Ectodermal cell (in vitro differentiated cells): ENCODE results near the gene GUCY2D.

ENCODE experiments used
- H3K27ac ChIP-seq: 2 replicates; pipeline ENCODE4 v1.7.0; 2013; ENCODE audit warnings: mild to moderate bottlenecking, low read depth, low read length; ENCODE audit not compliant: insufficient read depth, poor library complexity, severe bottlenecking
- H3K27me3 ChIP-seq: 2 replicates; pipeline ENCODE4 v1.7.0; 2013; ENCODE audit warnings: mild to moderate bottlenecking, low read length; ENCODE audit not compliant: insufficient read depth, control insufficient read depth, poor library complexity, severe bottlenecking
- H3K36me3 ChIP-seq: one replicate; pipeline ENCODE4 v1.7.0; 2013; ENCODE audit warnings: low read length; ENCODE audit not compliant: control insufficient read depth, insufficient read depth
- H3K4me1 ChIP-seq: one replicate; pipeline ENCODE4 v1.7.0; 2013; ENCODE audit warnings: low read length; ENCODE audit not compliant: control insufficient read depth, insufficient read depth
- H3K4me3 ChIP-seq: 2 replicates; pipeline ENCODE4 v1.7.0; 2013; ENCODE audit warnings: low read depth, low read length, control low read depth; ENCODE audit not compliant: insufficient read depth
- H3K9me3 ChIP-seq: 2 replicates; pipeline ENCODE4 v1.7.0; 2013; ENCODE audit warnings: mild to moderate bottlenecking, low read length, moderate library complexity; ENCODE audit not compliant: control insufficient read depth
- WGBS, 2 experiments: methylation state at CpG; one replicate each; pipeline ENCODE4 v1.1.7; 2013; ENCODE audit warnings: missing lambda C conversion rate in 2 of 2; 5-methylcytosine and 5-hydroxymethylcytosine counted together

Gene GUCY2D

GRCh38 chr17:8046929-8047768 lies 44.7 kb downstream of the GUCY2D start:
- H3K4me3 ChIP-seq: no peak overlapping the region
- no peaks in the 10 kb centered on the region for H3K36me3 ChIP-seq
- no peaks in the 10 kb centered on the region for H3K4me1 ChIP-seq
- 84 to 85% methylated on average over 24 of the region's 24 CpGs for WGBS, 2 experiments
- H3K9me3 ChIP-seq: no peaks in the 10 kb centered on the region
- no peak overlapping the region for H3K27ac ChIP-seq
- no peaks in the 10 kb centered on the region for H3K27me3 ChIP-seq

DNA sequence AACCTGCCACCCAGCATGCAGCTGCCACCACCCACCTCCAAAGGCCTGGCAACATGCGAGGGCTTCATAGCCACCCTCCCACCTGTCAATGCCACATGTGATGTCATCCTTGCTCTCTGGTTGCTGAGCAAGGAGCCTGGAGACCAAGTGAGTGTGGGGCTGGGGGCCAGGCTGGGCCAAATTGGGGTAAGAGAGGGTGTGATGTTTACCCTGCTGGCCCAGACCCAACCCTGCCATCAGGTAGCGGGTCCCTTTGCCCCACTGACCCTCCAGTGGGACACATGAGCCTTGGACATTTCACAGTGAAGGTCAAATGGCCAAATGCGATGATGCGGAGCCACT lies 45.3 kb downstream of the GUCY2D start:
- WGBS, 2 experiments: 97 to 98% methylated on average over 4 of the region's 4 CpGs
- H3K27ac ChIP-seq: no peak overlapping the region

GRCh38 chr17:8048236-8048635 lies 45.8 kb downstream of the GUCY2D start:
- WGBS, 2 experiments: 92% methylated on average over 12 of the region's 12 CpGs
- H3K27ac ChIP-seq: no peak overlapping the region
- H3K4me1 ChIP-seq: no peaks in the 10 kb centered on the region
- no peak overlapping the region for H3K4me3 ChIP-seq
- H3K27me3 ChIP-seq: no peaks in the 10 kb centered on the region
- no peaks in the 10 kb centered on the region for H3K36me3 ChIP-seq
- no peaks in the 10 kb centered on the region for H3K9me3 ChIP-seq

More for the DNA sequence above, 45.3 kb downstream of the GUCY2D start:
- H3K4me1 ChIP-seq: no peaks in the 10 kb centered on the region
- H3K27me3 ChIP-seq: no peaks in the 10 kb centered on the region
- H3K4me3 ChIP-seq: no peak overlapping the region
- no peaks in the 10 kb centered on the region for H3K9me3 ChIP-seq
- no peaks in the 10 kb centered on the region for H3K36me3 ChIP-seq

DNA sequence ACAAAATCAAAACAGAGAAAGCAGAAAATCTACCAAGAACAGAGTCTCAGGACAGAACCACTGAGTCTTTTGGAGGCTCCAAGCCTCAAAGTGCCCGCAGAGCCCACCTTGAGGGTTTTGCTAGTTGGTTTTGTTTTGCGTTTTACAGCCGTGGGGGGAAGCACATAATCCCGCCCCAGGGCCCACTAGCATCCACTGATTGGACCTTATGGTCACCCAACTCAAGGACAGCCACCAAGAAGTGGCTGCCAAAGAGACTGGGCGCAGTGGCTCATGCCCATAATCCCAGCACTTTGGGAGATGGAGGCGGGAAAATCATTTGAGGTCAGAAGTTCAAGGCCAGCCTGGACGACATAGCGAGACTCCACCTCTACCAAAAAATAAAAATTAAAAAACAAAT lies 46.3 kb downstream of the GUCY2D start:
- no peaks in the 10 kb centered on the region for H3K9me3 ChIP-seq
- H3K4me3 ChIP-seq: no peak overlapping the region
- no peak overlapping the region for H3K27ac ChIP-seq
- WGBS, 2 experiments: 94% methylated on average over 7 to 8 of the region's 8 CpGs
- no peaks in the 10 kb centered on the region for H3K36me3 ChIP-seq
- H3K27me3 ChIP-seq: peaks cover 4% of the 10 kb centered on the region
- H3K4me1 ChIP-seq: no peaks in the 10 kb centered on the region

DNA sequence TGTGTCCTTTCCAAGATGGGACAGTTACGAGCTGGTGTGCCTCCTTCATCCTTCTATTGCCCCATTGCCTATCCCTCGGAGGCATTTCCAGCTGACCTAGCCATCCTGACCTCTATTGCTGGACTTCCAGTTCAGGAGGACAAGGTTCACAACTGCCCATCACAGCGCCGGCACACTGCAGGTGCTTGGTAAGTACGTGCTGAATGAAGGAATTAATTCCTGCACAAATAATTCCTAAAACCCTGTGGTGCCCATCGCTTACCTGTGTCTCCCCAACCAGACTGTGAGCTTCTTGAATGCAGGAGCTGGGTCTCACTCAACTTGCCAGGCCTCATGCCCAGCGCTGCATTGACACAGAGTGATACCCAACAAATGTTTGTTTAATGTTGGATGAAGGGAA lies 49.4 kb downstream of the GUCY2D start:
- no peaks in the 10 kb centered on the region for H3K36me3 ChIP-seq
- H3K27me3 ChIP-seq: peaks cover 6% of the 10 kb centered on the region
- H3K4me1 ChIP-seq: no peaks in the 10 kb centered on the region
- no peak overlapping the region for H3K27ac ChIP-seq
- no peaks in the 10 kb centered on the region for H3K9me3 ChIP-seq
- no peak overlapping the region for H3K4me3 ChIP-seq
- 88 to 92% methylated on average over 7 of the region's 7 CpGs for WGBS, 2 experiments

DNA sequence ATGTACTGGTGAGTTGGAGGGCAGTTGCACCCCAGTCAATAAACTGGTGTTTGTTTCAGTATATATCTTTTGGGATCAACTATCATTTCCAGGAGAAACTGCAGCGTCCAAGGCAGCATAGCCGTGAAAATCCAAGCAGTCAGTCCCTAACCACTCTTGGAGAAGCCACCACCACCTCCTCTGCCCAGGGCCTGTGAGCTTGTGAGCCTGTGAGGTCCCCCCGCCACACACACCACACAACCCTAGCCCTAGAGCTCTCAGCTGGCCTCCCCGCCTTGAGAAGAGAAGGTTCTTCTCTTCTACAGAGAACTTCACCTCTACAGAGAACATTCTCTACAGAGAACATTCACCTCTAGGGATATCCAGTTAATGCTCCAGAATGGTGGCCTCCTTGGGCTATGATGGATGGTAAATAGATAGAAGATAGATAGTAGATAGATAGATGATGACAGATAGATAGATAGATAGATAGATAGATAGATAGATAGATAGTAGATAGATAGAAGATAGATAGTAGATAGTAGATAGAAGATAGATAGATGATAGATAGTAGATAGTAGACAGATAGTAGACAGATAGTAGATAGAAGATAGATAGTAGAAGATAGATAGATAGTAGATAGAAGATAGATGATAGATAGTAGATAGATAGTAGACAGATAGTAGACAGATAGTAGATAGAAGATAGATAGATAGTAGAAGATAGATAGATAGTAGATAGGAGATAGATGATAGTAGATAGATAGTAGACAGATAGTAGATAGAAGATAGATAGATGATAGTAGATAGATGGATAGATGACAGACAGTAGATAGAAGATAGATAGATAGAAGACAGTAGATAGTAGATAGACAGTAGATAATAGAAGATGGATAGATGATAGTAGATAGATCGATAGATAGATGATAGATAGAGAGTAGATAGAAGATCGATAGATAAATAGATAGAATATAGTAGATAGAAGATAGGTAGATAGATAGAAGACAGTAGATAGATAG lies 50.1 kb downstream of the GUCY2D start:
- Histone ChIP-seq H3K4me1 (no peaks in the 10 kb centered on the region), H3K9me3 (no peaks in the 10 kb centered on the region), H3K27me3 (peaks cover 12% of the 10 kb centered on the region), H3K4me3 (no peak overlapping the region), H3K36me3 (no peaks in the 10 kb centered on the region), H3K27ac (no peak overlapping the region)
- WGBS, 2 experiments: 87 to 94% methylated on average over 6 of the region's 6 CpGs

GRCh38 chr17:8053600-8053999 lies 51.2 kb downstream of the GUCY2D start:
- H3K27me3 ChIP-seq: peaks cover 21% of the 10 kb centered on the region
- H3K4me1 ChIP-seq: no peaks in the 10 kb centered on the region
- no peaks in the 10 kb centered on the region for H3K9me3 ChIP-seq
- no peak overlapping the region for H3K4me3 ChIP-seq
- no peak overlapping the region for H3K27ac ChIP-seq
- H3K36me3 ChIP-seq: no peaks in the 10 kb centered on the region
- 92 to 95% methylated on average over 7 of the region's 7 CpGs for WGBS, 2 experiments

GRCh38 chr17:8055851-8056231 lies 53.4 kb downstream of the GUCY2D start:
- Histone ChIP-seq H3K27me3 (peaks cover 43% of the 10 kb centered on the region), H3K4me3 (no peak overlapping the region), H3K4me1 (no peaks in the 10 kb centered on the region), H3K9me3 (no peaks in the 10 kb centered on the region), H3K36me3 (no peaks in the 10 kb centered on the region), H3K27ac (no peak overlapping the region)
- WGBS, 2 experiments: 87 to 91% methylated on average over 3 of the region's 3 CpGs

GRCh38 chr17:8056232-8056975 lies 54.0 kb downstream of the GUCY2D start:
- no peak overlapping the region for H3K27ac ChIP-seq
- no peaks in the 10 kb centered on the region for H3K36me3 ChIP-seq
- no peaks in the 10 kb centered on the region for H3K9me3 ChIP-seq
- peaks cover 49% of the 10 kb centered on the region for H3K27me3 ChIP-seq
- 87% methylated on average over 14 of the region's 14 CpGs for WGBS, 2 experiments
- no peak overlapping the region for H3K4me3 ChIP-seq
- H3K4me1 ChIP-seq: no peaks in the 10 kb centered on the region
